Measurements from ENCODE around the gene PAPPA.

DNA sequence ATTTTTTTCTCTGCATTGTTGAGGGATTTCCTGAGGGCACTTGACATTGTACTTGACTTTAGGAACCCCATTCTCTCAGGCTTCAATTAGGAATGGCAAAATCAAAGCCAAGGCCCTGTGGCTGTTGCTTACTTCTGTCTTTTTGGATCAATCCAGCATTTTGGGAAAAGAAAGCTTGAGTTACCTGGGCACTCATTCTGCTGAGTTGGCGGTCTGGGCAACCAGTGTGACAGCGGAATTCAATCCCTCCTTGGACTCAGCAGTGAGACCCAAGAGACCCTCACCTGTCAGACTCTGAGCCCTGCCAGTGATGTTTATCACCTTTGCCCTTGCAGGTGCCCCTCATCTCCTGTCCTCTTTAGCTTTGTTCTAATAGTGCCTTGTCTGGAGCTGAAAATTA is 225.3 kb downstream of the PAPPA start:
- TF ChIP-seq, protein P1, sequence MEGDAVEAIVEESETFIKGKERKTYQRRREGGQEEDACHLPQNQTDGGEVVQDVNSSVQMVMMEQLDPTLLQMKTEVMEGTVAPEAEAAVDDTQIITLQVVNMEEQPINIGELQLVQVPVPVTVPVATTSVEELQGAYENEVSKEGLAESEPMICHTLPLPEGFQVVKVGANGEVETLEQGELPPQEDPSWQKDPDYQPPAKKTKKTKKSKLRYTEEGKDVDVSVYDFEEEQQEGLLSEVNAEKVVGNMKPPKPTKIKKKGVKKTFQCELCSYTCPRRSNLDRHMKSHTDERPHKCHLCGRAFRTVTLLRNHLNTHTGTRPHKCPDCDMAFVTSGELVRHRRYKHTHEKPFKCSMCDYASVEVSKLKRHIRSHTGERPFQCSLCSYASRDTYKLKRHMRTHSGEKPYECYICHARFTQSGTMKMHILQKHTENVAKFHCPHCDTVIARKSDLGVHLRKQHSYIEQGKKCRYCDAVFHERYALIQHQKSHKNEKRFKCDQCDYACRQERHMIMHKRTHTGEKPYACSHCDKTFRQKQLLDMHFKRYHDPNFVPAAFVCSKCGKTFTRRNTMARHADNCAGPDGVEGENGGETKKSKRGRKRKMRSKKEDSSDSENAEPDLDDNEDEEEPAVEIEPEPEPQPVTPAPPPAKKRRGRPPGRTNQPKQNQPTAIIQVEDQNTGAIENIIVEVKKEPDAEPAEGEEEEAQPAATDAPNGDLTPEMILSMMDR (IDR thresholded peaks at IDR 0.05), result no peak
- no peak for TF ChIP-seq POLR2A (IDR thresholded peaks at IDR 0.05)

All from adrenal gland (tissue), 5 donors.